ENCODE results near the gene MEDAG.

The MEDAG gene

GRCh38 chr13:30907121-30907861 lies 1.2 kb downstream of the MEDAG start:
- TF ChIP-seq GATA3 (IDR thresholded peaks at IDR 0.05; ENCODE audit: low read depth, low read length) (no peak), GATA2 (IDR thresholded peaks at IDR 0.05; ENCODE audit: low read depth, low read length) (no peak)

GRCh38 chr13:30908416-30908980 lies 2.4 kb downstream of the MEDAG start:
- TF ChIP-seq GATA2 (IDR thresholded peaks at IDR 0.05; ENCODE audit: low read depth, low read length) (no peak), GATA3 (IDR thresholded peaks at IDR 0.05; ENCODE audit: low read depth, low read length) (no peak)

GRCh38 chr13:30910676-30911075 lies 4.6 kb downstream of the MEDAG start:
- TF ChIP-seq GATA2 (IDR thresholded peaks at IDR 0.05; ENCODE audit: low read depth, low read length) (no peak), GATA3 (IDR thresholded peaks at IDR 0.05; ENCODE audit: low read depth, low read length) (no peak)

GRCh38 chr13:30915691-30916541 lies 9.8 kb downstream of the MEDAG start:
- peak; percentile 47; the same call in 1 of the 2 replicates for TF ChIP-seq GATA3 (IDR thresholded peaks at IDR 0.05; ENCODE audit: low read depth, low read length)
- TF ChIP-seq GATA2 (IDR thresholded peaks at IDR 0.05; ENCODE audit: low read depth, low read length): peak; percentile 86

GRCh38 chr13:30916991-30917390 lies 10.9 kb downstream of the MEDAG start:
- TF ChIP-seq GATA2 (IDR thresholded peaks at IDR 0.05; ENCODE audit: low read depth, low read length): no peak
- TF ChIP-seq GATA3 (IDR thresholded peaks at IDR 0.05; ENCODE audit: low read depth, low read length): no peak

GRCh38 chr13:30918662-30919405 lies 12.8 kb downstream of the MEDAG start:
- TF ChIP-seq GATA3 (IDR thresholded peaks at IDR 0.05; ENCODE audit: low read depth, low read length) (no peak), GATA2 (IDR thresholded peaks at IDR 0.05; ENCODE audit: low read depth, low read length) (no peak)

GRCh38 chr13:30920162-30920909 lies 14.3 kb downstream of the MEDAG start:
- TF ChIP-seq GATA3 (IDR thresholded peaks at IDR 0.05; ENCODE audit: low read depth, low read length) (no peak), GATA2 (IDR thresholded peaks at IDR 0.05; ENCODE audit: low read depth, low read length) (no peak)

- TF ChIP-seq GATA2 (IDR thresholded peaks at IDR 0.05; ENCODE audit: low read depth, low read length): no peak
- TF ChIP-seq GATA3 (IDR thresholded peaks at IDR 0.05; ENCODE audit: low read depth, low read length): no peak
Measured at GRCh38 chr13:30923418-30923817, 17.3 kb downstream of the MEDAG start.

GRCh38 chr13:30924721-30925120 lies 18.6 kb downstream of the MEDAG start:
- TF ChIP-seq GATA3 (IDR thresholded peaks at IDR 0.05; ENCODE audit: low read depth, low read length) (no peak), GATA2 (IDR thresholded peaks at IDR 0.05; ENCODE audit: low read depth, low read length) (no peak)

- no peak for TF ChIP-seq GATA2 (IDR thresholded peaks at IDR 0.05; ENCODE audit: low read depth, low read length)
- TF ChIP-seq GATA3 (IDR thresholded peaks at IDR 0.05; ENCODE audit: low read depth, low read length): no peak
Measured at GRCh38 chr13:30925429-30925828, 19.4 kb downstream of the MEDAG start.

GRCh38 chr13:30926781-30927180 lies 20.7 kb downstream of the MEDAG start:
- TF ChIP-seq GATA3 (IDR thresholded peaks at IDR 0.05; ENCODE audit: low read depth, low read length) (no peak), GATA2 (IDR thresholded peaks at IDR 0.05; ENCODE audit: low read depth, low read length) (no peak)

GRCh38 chr13:30927595-30927994 lies 21.5 kb downstream of the MEDAG start:
- no peak for TF ChIP-seq GATA2 (IDR thresholded peaks at IDR 0.05; ENCODE audit: low read depth, low read length)

GRCh38 chr13:30928978-30929377 lies 22.9 kb downstream of the MEDAG start:
- TF ChIP-seq GATA2 (IDR thresholded peaks at IDR 0.05; ENCODE audit: low read depth, low read length) (no peak), GATA3 (IDR thresholded peaks at IDR 0.05; ENCODE audit: low read depth, low read length) (no peak)

Measured in SH-SY5Y (cell line).